Panc1 (cell line): ENCODE measurements around the gene RORC.

ENCODE experiments used
- CTCF ChIP-seq: fragments of 450-650 bp; IDR thresholded peaks from 2 replicates; pipeline ENCODE4 v1.5.1; 2017; ENCODE audit warnings: mild to moderate bottlenecking
- REST ChIP-seq, 2 experiments: IDR thresholded peaks; 2 replicates each; pipeline ENCODE4 v1.6.1; 2011 to 2012; ENCODE audit warnings: low read depth in 2 of 2, control low read depth in 1 of 2, low read length in 1 of 2, mild to moderate bottlenecking in 1 of 2, moderate library complexity in 1 of 2; ENCODE audit not compliant: insufficient read depth in 1 of 2

DNA sequence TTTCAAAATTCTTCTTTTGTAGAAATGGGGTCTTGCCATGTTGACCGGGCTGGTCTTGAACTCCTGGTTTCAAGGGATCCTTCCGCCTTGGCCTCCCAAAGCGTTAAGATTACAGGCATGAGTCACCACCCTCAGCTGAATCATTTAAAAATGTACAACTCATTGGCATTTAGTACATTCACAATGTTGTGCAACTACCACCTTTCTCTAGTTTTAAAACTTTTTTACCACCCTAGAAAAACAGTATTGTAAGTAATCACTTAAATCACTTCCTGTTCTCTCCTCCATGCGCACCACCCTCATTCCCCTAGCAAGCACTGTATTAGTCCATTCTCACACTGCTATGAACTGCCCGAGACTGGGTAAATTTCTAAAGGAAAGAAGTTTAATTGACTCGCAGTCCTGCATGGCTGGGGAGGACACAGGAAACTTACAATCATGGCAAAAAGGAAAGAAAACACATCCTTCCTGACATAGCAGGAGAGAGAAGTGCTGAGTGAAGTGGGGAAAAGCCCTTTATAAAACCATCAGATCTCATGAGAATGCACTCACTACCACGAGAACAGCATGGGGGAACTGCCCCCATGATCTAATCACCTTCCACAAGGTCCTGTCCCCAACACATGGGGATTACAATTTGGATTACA is 36.3 kb upstream of the RORC start:
- TF ChIP-seq CTCF = no peak
- no peak for TF ChIP-seq REST (IDR thresholded peaks at IDR 0.05; ENCODE audit: insufficient read depth in 1 of 2, low read depth in 2 of 2, low read length in 1 of 2)
